ENCODE measurements around the gene WDR36. TPM values are rescaled to one million over a fixed set of nuclear protein-coding genes. Genes with fewer than 3 reads are reported as not detected.

WDR36 gene
- total RNA-seq, 1 donor from 2014 or later, result 12.8 TPM

GRCh38 chr5:111165058-111165457 lies 72.9 kb downstream of the WDR36 start:
- DNase-seq (no peak), ATAC-seq (ENCODE audit: poor library complexity) (no peak)
- intact Hi-C loops (cut with DNase I), result no loop called here

- DNase-seq (no peak), ATAC-seq (ENCODE audit: poor library complexity) (no peak)
- intact Hi-C loops (cut with DNase I), result no loop called here
Observed at GRCh38 chr5:111167551-111167950, 75.4 kb downstream of the WDR36 start.

- DNase-seq, result no peak
- intact Hi-C loops (cut with DNase I), result no loop called here
- ATAC-seq (ENCODE audit: poor library complexity), result no peak
Observed at GRCh38 chr5:111168608-111169007, 76.5 kb downstream of the WDR36 start.

DNA sequence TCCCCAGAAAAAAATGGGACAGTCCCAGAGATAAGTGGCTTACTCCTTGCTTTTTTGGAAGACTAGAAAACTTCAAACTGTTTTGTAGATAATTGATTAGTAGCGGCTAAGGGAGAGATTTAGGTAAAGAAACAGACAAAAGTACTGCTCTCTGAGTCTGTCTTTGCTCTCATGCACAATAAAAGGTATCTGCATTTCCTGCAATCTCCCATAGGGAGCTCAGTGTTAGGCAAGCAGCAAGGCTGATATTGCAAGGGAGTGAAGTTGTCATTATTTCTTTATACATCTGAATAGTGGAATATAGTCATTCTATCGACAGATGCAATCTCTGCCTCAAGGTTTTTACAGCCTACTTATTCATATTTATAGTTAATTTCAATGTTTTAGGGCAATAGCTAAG lies 77.1 kb downstream of the WDR36 start:
- ATAC-seq (ENCODE audit: poor library complexity) (no peak), DNase-seq (no peak)
- intact Hi-C loops (cut with DNase I), result no loop called here

- ATAC-seq (ENCODE audit: poor library complexity), result no peak
Observed at GRCh38 chr5:111170279-111170678, 78.1 kb downstream of the WDR36 start.

DNA sequence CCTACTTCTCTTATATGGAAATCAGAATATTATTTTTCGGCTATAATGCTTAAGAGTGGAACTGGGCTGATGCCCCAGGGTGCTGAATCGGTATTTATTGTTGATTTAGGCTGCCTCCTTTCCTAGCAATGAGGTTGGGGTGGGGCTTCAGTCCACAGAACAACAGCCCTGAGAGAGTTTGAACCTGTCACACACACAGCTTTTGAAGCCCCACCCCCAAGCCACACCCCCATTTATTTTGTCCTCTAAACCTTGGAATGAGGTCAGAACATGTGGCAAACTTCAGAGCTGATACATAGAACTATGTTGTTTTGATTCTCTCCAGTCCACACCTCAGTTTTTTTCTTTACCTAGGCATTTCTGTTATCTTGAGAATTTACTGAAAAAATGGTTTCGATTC lies 80.4 kb downstream of the WDR36 start:
- no peak for DNase-seq
- intact Hi-C loops (cut with DNase I), result no loop called here
- no peak for ATAC-seq (ENCODE audit: poor library complexity)

More at GRCh38 chr5:111170279-111170678, 78.1 kb downstream of the WDR36 start:
- intact Hi-C loops (cut with DNase I), result no loop called here
- DNase-seq, result no peak

DNA sequence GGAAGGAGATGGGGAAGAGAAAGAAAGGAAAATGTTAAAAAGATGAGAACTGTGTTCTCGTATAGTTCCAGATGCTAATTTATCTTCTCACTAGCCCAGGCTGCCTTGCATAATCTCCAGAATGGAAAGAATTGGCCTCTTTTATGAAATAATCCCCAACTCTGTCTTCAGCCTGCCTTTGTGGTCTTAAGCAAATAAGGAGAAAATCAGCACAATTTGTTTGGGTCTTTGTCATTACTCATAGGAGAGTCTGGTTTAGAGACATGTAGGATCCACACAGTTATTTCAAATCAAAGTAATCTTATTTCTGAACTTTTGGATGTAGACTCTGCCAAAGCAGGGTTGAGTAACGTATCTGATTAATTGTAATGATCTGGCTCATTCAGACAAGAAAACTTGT lies 81.3 kb downstream of the WDR36 start:
- ATAC-seq (ENCODE audit: poor library complexity) (no peak), DNase-seq (no peak)
- intact Hi-C loops (cut with DNase I), result no loop called here

Other genes starting within 250 kb of the WDR36 start
- 4.5 TPM for gene TSLP, start 20.6 kb upstream of the WDR36 start, total RNA-seq
- 0.16 TPM for gene CAMK4, start 132.0 kb downstream of the WDR36 start, total RNA-seq